H1 (cell line): ENCODE data around the gene YWHAQ. TPM values are rescaled to one million over a fixed set of nuclear protein-coding genes. Genes with fewer than 3 reads are reported as not detected.

ENCODE experiments used
- ATF2 ChIP-seq: IDR thresholded peaks from 2 replicates; pipeline ENCODE4 v1.6.1; 2012; ENCODE audit warnings: low read length, inconsistent platforms
- EP300 ChIP-seq, 2 experiments: IDR thresholded peaks; 1 replicate in 1 of 2; 2 replicates in 1 of 2; pipeline ENCODE4 v1.6.1; 2011 to 2012; ENCODE audit warnings: low read depth in 2 of 2, low read length in 2 of 2, mild to moderate bottlenecking in 2 of 2, borderline replicate concordance in 1 of 2, inconsistent platforms in 1 of 2, moderate library complexity in 1 of 2
- polyA plus RNA-seq, 7 experiments: library from polyadenylated mRNA; depleted of rRNA in 3 of 7; stranded (reverse) in 5 of 7; unstranded in 2 of 7; fragments of >200 nt in 5 of 7; fragments of 200-250 nt in 2 of 7; gene quantifications; 1 replicate in 5 of 7; 2 replicates in 1 of 7; 4 replicates in 1 of 7; pipeline versions ENCODE4 v1.2.1 to v1.2.3, GENCODE V29; 2011 to 2013; ENCODE audit warnings: missing spikeins in 2 of 7, mixed read lengths in 2 of 7
- total RNA-seq: library from RNA; stranded (reverse); fragmentation: NEBNext Ultra II Directional; extraction: Animal tissue kit (Norgen Biotek cat#: 25700); gene quantifications from 2 replicates; pipeline ENCODE4 v1.2.1, GENCODE V29; 2021

Gene YWHAQ
- total and polyA plus RNA-seq, 2 of the 8 experiments (the other 6 are each of a cell fraction or from before 2014, with no cell fraction given) = 244 to 480 TPM

- TF ChIP-seq EP300 (IDR thresholded peaks at IDR 0.05; ENCODE audit: borderline replicate concordance in 1 of 2, low read depth in 2 of 2, low read length in 2 of 2) (no peak), ATF2 (no peak)
Observed at GRCh38 chr2:9652898-9653479, 22.2 kb upstream of the YWHAQ start (continued).
